ENCODE measurements around the gene MYL6B. TPM values are rescaled to one million over a fixed set of nuclear protein-coding genes. Genes with fewer than 3 reads are reported as not detected.
"Not testable (repeated sequence)": the region's sequence is repeated elsewhere in the genome, so short reads cannot be mapped to it uniquely, and the experiment has no call there.

MYL6B gene
- total RNA-seq, 2 donors from 2014 or later, result 17.1 to 21.9 TPM

DNA sequence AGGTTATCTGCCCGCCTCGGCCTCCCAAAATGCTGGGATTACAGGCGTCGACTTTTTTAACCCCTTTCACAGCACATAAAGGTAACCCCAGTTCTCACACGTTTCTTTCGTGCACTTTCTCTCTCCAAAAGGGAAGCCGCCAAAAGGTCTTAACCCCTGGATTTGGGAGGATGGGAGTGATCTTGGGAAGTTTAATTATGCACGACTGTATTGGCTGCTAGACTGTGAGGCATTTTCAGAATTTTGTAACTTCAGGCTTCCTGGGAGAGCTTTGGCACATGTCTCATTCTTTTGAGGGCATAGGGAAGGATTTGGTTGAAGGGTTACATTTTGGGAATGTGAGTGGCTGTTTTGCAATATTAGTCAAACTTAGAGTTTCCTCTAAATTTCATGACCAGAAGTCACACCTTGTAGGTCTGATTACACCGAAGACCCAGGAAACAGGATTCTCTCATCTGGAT lies 38.3 kb downstream of the MYL6B start:
- intact Hi-C loops (cut with DNase I, micrococcal nuclease), result no loop called here
- no peak for DNase-seq
- ATAC-seq, result no peak

DNA sequence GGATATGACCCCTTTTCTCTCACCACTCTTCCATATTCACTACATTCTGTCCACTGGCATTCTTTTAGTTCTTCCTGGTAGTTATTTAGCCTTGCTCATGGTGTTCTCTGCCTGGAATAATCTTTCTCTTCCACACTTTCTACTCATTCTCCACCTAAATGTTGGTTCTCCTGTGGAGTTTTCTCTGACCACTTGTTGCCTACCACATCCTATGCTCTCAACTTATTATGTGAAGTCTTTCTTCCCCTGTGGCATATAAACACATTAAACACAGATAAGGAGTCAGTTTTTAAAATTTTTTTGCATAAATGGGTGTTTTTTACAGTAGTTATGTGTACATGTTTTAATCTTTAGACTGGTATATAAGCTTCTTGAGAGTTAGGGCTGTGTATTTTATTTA lies 40.2 kb downstream of the MYL6B start:
- no peak for DNase-seq
- no peak for ATAC-seq
- intact Hi-C loops (cut with DNase I, micrococcal nuclease), result loop anchor here in 1 of 2 donors (2.0 kb wide), 1 partner anchor 32 kb away; the partner anchor contains the start of gene NABP2

DNA sequence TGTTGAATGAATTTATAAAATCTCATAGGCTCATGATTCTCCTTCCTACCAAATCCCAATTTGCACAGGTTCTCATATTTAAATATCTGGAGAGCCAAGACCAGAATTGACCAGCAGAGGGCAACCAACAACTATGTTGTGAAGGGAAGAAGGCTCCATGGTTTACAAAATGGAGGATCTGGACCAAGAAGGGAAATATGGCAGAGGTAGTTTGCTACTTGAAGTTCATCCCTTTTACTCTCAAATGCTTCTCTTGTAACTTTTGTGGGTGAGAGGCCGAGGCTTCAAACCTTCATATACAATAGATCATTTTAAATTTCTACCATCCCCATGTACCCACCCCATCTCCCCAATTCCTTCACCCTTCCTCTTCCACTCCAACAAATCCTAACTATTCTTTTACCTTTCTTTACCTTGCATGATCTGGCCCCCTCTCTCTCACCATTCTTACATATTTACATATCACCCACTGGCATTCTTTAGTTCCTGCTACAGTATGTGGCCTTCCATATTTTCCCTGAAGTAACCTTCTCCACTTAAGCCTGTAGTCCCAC lies 40.7 kb downstream of the MYL6B start:
- peak; percentile 74 to 88 for DNase-seq
- intact Hi-C loops (cut with DNase I, micrococcal nuclease), result loop anchor here in 1 of 2 donors (2.0 kb wide), 1 partner anchor 32 kb away; the partner anchor contains the start of gene NABP2
- peak; percentile 23 for ATAC-seq

DNA sequence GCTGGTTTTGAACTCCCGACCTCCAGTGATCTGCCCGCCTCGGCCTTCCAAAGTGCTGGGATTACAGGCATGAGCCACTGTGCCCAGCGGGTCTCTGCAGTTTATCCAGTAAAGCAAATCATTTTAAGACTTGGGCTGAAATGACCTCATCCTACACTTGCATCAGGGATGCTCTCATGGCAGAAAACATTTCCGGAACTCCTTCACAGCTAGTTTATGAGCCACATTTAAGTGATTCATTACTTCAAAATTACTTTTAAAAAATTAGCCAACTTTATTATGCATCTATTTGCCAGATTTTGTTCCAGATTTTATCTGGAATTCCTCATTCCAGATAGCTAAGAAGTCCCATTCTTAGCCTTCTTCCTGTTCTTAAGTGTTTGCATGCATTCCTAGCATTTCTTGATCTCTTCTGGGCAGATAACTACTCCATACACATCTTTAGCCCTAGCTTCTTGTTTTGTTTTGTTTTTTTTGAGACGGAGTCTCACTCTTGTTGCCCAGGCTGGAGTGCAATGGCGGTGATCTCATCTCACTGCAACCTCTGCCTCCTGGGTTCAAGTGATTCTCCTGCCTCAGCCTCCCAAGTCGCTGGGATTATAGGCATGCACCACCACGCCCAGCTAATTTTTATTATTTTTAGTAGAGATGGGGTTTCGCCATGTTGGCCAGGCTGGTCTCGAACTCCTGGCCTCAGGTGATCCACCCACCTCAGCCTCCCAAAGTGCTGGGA lies 44.6 kb downstream of the MYL6B start:
- ATAC-seq; DNase-seq; intact Hi-C loops (cut with DNase I, micrococcal nuclease): not testable (repeated sequence)

DNA sequence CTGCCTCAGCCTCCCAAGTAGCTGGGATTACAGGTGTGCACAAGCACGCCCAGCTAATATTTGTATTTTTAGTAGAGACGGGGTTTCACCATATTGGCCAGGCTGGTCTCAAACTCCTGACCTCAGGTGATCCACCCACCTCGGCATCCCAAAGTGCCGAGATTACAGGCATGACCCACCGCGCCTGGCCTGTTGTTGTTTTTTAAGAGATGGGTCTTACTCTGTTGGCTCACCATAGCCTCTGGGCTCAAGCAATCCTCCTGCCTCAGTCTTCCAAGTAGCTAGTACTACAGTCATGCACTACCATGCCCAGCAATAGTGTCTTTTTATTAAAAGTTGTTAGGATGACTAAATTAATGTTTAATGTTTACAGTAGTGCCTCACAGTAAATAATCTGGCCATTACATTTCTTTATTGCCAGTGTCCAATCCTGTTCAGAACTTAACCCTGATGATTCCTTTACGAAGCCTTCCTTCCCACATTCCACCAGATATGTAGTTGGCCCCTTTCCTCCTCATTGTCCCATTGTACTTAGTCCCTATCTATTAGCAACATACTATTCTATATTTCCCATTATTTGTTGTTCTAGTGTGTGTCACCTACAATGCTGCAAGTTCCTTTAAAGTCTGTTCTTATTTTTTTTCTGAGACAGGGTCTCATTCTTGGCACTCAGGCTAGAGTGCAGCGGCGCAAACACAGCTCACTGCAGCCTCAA lies 45.7 kb downstream of the MYL6B start:
- intact Hi-C loops (cut with DNase I, micrococcal nuclease), result no loop called here
- no peak for ATAC-seq

DNA sequence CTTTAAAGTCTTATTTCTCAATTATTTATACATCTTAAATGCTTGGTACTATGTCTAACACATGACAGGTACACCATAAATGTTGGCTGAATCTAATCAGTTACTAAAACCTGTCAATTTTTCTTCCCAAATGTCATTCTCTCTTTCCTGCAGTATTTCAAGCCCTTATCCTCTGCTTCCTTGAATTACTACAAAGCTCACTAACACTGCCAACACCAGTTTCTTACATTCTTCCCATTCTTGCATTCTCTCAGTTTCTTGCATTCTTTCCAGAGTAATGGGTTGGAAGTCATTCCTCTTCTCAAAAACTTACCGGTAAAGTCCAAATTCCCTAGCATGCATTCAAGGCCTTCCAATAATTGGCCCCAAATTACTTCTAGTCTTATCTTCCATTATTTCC lies 46.4 kb downstream of the MYL6B start:
- intact Hi-C loops (cut with DNase I, micrococcal nuclease), result no loop called here
- DNase-seq, result no peak
- no peak for ATAC-seq

More for the DNA sequence above, 45.7 kb downstream of the MYL6B start:
- DNase-seq, result no peak

DNA sequence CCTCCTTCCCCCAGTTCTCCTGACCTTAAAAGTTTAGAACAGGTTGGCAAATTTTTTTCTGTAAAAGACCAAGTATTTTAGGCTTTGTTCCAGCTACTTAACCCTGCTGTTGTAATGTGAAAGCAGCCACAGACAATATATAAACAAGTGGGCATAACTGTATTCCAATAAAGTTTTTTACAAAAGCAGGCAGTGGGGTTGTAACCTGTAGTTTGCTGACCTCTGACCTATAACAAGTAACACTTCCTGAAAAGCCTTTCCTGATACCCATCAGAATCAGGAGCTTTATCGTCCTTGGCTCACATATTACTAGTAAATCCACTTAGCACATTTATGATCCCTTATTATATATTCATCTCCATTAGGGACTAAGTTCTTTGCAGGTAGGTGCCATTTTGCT lies 50.0 kb downstream of the MYL6B start:
- intact Hi-C loops (cut with DNase I, micrococcal nuclease), result no loop called here
- ATAC-seq, result peak; percentile 67
- DNase-seq, result no peak

DNA sequence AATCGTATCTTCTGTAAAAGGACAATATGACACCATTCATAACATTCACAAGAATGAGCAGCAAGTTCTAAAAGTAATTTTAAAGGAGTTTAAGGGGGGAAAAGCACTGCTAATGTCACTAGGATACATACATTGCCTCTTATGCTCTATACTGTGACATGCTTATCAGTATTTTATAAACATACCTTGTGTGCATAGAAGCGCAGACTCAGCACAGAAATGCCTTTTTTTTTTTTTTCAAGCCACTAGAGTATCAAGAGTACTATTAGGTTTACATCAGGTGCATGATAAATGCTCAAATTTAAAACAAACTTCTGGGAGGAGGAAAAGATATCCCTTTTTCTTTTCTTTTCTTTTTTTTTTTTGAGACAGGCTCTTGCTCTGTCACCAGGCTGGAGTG lies 50.5 kb downstream of the MYL6B start:
- intact Hi-C loops (cut with DNase I, micrococcal nuclease), result no loop called here
- ATAC-seq (no peak), DNase-seq (no peak)

DNA sequence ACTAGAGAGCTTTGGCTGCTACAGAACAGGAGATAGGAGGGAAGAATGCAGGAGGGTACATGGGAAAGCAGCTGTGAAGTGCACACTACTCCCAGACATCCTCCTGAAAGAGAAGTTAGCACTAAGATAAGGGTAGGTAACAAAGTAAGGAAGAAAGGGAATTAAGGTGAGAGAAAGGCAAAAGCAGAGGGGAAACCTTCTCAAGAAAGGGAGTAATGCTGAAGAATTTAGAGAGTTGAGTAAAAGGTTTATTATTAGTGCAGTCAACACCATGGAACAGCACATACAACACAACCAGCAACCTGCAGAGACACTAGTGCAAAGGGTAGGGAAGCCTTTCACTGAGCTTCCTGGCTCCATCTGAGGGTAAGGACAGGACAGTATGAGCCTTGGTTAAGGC lies 51.9 kb downstream of the MYL6B start:
- intact Hi-C loops (cut with DNase I, micrococcal nuclease), result no loop called here
- no peak for ATAC-seq

DNA sequence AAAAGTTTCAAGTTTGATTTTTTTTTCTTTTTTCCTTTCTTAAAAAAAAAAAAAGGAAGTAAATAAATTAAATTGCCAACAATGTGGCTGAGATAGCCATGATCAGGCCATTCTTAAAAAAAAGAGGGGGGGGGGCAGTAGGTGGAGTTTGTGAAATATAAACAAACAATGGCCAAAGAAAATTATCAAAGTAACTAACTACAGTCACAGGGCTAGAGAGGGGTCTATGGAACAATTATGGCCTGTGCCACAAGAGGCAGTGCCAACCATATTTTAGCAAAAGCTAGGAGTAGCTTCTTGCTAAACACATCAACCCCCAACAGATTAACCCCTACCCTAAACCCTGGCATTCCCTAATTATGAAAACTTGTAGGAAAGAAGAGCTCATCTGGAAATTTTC lies 53.1 kb downstream of the MYL6B start:
- ATAC-seq (no peak), DNase-seq (no peak)
- intact Hi-C loops (cut with DNase I, micrococcal nuclease), result no loop called here

More for the DNA sequence above, 51.9 kb downstream of the MYL6B start:
- no peak for DNase-seq

DNA sequence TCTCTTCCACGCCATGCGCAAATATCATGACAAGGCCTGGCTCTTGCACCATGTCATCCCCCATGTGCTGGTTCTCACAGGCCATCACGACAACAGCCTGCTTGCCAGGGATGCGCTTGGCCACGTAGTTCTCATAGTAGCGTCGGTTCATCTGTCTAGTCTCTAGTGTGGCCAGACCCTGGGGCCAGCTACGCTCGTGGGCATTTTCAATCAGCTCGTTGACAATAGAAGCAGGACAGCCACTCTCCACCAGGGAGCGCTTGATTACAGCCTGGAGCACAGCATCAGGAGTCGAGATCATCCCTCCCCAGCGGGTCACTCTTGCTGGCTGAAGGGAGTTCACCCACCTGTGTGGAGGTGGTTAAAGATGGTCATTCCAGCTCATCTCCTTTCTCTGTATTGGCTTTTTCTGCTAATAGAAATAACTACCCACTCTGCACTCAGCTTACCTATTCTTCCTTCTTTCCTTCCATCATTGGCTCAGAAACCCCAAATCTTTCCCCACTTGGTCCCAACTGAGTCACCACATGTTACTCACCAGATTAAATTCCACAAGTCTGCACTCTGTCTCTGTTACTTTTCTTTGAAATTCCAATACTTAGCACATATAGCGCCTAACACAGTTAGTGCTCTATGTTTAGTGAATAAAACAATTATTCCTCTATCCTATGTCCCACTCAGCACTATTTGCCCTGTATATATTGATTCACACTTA lies 54.2 kb downstream of the MYL6B start:
- intact Hi-C loops (cut with DNase I, micrococcal nuclease), result no loop called here
- ATAC-seq, result peak; percentile 86
- DNase-seq, result peak; percentile 51 to 75

Other genes starting within 250 kb of the MYL6B start
- 10 to 100 TPM; 41.7 to 45.0 TPM for gene PYM1, start 224.7 kb upstream of the MYL6B start, total RNA-seq
- 100 to 1,000 TPM; 108 to 114 TPM for gene DGKA, start 221.4 kb upstream of the MYL6B start, total RNA-seq
- 1 to 10 TPM; 2.0 to 5.0 TPM for gene PMEL, start 186.5 kb upstream of the MYL6B start, total RNA-seq
- gene CDK2, start 185.8 kb upstream of the MYL6B start, total RNA-seq, result 10 to 100 TPM; 10.4 to 19.7 TPM
- gene RAB5B, start 178.5 kb upstream of the MYL6B start, total RNA-seq, result 100 to 1,000 TPM; 149 to 169 TPM
- gene SUOX, start 155.3 kb upstream of the MYL6B start, total RNA-seq, result 10 to 100 TPM; 24.1 to 24.4 TPM
- 1 to 10 TPM; 3.9 to 5.0 TPM for gene IKZF4, start 131.5 kb upstream of the MYL6B start, total RNA-seq
- 10 to 100 TPM; 54.5 to 73.9 TPM for gene RPS26, start 110.7 kb upstream of the MYL6B start, total RNA-seq
- 100 to 1,000 TPM; 188 to 261 TPM for gene ERBB3, start 72.4 kb upstream of the MYL6B start, total RNA-seq
- 10 to 100 TPM; 59.6 to 80.9 TPM for gene PA2G4, start 48.0 kb upstream of the MYL6B start, total RNA-seq
- gene RPL41, start 36.0 kb upstream of the MYL6B start, total RNA-seq, result 1,000 to 10,000 TPM; 2,955 to 2,956 TPM
- 1 to 10 TPM; 3.5 to 4.1 TPM for gene ZC3H10, start 34.3 kb upstream of the MYL6B start, total RNA-seq
- 10 to 100 TPM; 44.4 to 48.6 TPM for gene ESYT1, start 24.3 kb upstream of the MYL6B start, total RNA-seq
- gene MYL6, start 5.8 kb downstream of the MYL6B start, total RNA-seq, result 1,000 to 10,000 TPM; 1,832 to 2,224 TPM
- gene SMARCC2, start 36.9 kb downstream of the MYL6B start, total RNA-seq, result 10 to 100 TPM; 81.7 to 85.6 TPM
- gene RNF41, start 69.3 kb downstream of the MYL6B start, total RNA-seq, result 10 to 100 TPM; 31.5 to 35.1 TPM
- 10 to 100 TPM; 23.2 to 29.5 TPM for gene NABP2, start 71.8 kb downstream of the MYL6B start, total RNA-seq
- gene SLC39A5, start 77.5 kb downstream of the MYL6B start, total RNA-seq, result 100 to 1,000 TPM; 152 to 244 TPM
- gene ANKRD52, start 105.8 kb downstream of the MYL6B start, total RNA-seq, result 10 to 100 TPM; 47.4 to 54.8 TPM
- 1 to 10 TPM; 4.1 to 5.3 TPM for gene COQ10A, start 114.4 kb downstream of the MYL6B start, total RNA-seq
- gene CS, start 147.7 kb downstream of the MYL6B start, total RNA-seq, result 100 to 1,000 TPM; 304 to 403 TPM
- 10 to 100 TPM; 70.8 to 90.5 TPM for gene CNPY2, start 163.4 kb downstream of the MYL6B start, total RNA-seq
- gene PAN2, start 181.4 kb downstream of the MYL6B start, total RNA-seq, result 10 to 100 TPM; 46.4 to 53.8 TPM
- not detected for gene IL23A, start 186.3 kb downstream of the MYL6B start, total RNA-seq
- gene STAT2, start 207.5 kb downstream of the MYL6B start, total RNA-seq, result 10 to 100 TPM; 77.7 to 79.2 TPM
- gene APOF, start 210.3 kb downstream of the MYL6B start, total RNA-seq, result not detected

All from left colon (tissue), 2 donors.